ENCODE data around the gene KLHL29. TPM values are rescaled to one million over a fixed set of nuclear protein-coding genes. Genes with fewer than 3 reads are reported as not detected.
A peak's percentile ranks its signal among the peaks of the same experiment; 100 is the strongest.

The KLHL29 gene
- total RNA-seq, 1 experiment from 2014 or later = 16.7 TPM

DNA sequence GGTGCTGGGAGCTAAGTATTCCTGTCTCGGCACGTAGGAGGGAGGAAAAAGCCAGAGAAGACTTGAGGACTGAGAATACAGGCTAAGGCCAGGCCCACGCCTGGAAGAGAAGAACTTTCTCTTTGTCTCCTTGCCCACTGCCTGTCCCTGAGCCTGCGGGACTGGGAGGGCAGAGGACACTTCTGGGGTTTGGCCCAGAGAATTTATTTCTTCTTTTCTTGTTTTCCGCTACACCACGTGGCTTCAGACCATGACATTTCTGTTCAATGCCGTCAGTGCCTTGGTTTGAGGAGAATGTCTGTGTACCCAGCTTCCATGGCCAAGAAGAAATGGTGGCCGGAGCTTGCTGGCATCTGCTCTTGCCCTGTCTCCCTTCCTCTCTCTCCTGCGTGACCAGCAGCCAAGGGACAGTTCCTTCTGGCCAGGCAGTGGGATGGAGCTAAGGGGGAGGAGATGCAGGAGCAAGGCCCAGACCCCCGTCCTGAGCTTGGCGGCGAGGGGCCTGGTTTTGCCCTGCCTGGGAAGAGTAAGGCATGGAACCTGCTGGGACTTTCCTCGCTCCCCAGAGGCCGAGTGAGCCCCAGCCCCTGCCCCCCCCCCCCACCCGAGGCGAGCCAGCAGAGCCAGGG, 140.3 kb downstream of the KLHL29 start:
- ChIA-PET RAD21 (ENCODE audit: low non-redundant PET in 1 of 2, low total read pairs in 2 of 2, uncharacterized antibody in 2 of 2, unreplicated experiment in 2 of 2) (no interaction called here), POLR2A (no interaction called here), CTCF (no interaction called here)

More for the DNA sequence above, 140.3 kb downstream of the KLHL29 start:
- no peak for DNase-seq (ENCODE audit: low read depth, low spot score)
- TF ChIP-seq CTCF (IDR thresholded peaks at IDR 0.05 in 2 of 3, conservative IDR thresholded peaks at IDR 0.05 in 1 of 3; ENCODE audit: borderline replicate concordance in 1 of 3, insufficient read depth in 1 of 3, low read depth in 2 of 3, low read length in 2 of 3) = no peak
- TF ChIP-seq EZH2phosphoT487 (IDR thresholded peaks at IDR 0.05; ENCODE audit: borderline replicate concordance) = no peak
- no peak for TF ChIP-seq TCF7L2 (IDR thresholded peaks at IDR 0.05; ENCODE audit: borderline replicate concordance, extremely low read depth, insufficient read depth, insufficient read length)
- TF ChIP-seq SRF (IDR thresholded peaks at IDR 0.05; ENCODE audit: low read depth) = no peak
- no peak for TF ChIP-seq ZNF274 (IDR thresholded peaks at IDR 0.05; ENCODE audit: low read depth, low read length)
- TF ChIP-seq ZBTB33 (IDR thresholded peaks at IDR 0.05; ENCODE audit: extremely low read depth, insufficient replicate concordance, low read length) = no peak
- TF ChIP-seq, protein P1, sequence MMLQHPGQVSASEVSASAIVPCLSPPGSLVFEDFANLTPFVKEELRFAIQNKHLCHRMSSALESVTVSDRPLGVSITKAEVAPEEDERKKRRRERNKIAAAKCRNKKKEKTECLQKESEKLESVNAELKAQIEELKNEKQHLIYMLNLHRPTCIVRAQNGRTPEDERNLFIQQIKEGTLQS (IDR thresholded peaks at IDR 0.05) = no peak
- no peak for TF ChIP-seq POLR2A (IDR thresholded peaks at IDR 0.05; ENCODE audit: borderline replicate concordance, extremely low read depth, insufficient read depth, insufficient read length)
- Histone ChIP-seq H4K20me1 (ENCODE audit: insufficient read depth) (no peaks in the 10 kb centered on the region), H3K27ac (ENCODE audit: low read depth, low read length) (no peak overlapping the region), H3K4me1 (ENCODE audit: control insufficient read depth in 1 of 2, insufficient read depth in 2 of 2, low read length in 2 of 2) (peaks cover 15 to 25% of the 10 kb centered on the region in 2 experiments), H3K9me2 (ENCODE audit: insufficient read depth) (no peaks in the 10 kb centered on the region), H3K9ac (ENCODE audit: low read length) (peak overlapping the region; percentile 2; the same call in 1 of the 2 replicates), H3K36me3 (ENCODE audit: control insufficient read depth in 1 of 2, insufficient read depth in 2 of 2, low read length in 2 of 2) (no peaks in the 10 kb centered on the region), H3K27me3 (ENCODE audit: insufficient read depth, low read length) (no peaks in the 10 kb centered on the region), H3K9me3 (ENCODE audit: control insufficient read depth in 1 of 2, insufficient read depth in 1 of 2, low read depth in 1 of 2, low read length in 2 of 2) (no peaks in the 10 kb centered on the region), H3K79me2 (ENCODE audit: insufficient read depth, low read length) (no peaks in the 10 kb centered on the region), H3K4me3 (replicated peaks in 1 of 2; ENCODE audit: low read depth in 1 of 2, low read length in 2 of 2) (no peak overlapping the region), H3K4me2 (ENCODE audit: low read length) (peak overlapping the region; percentile 63), H2AFZ (ENCODE audit: low read depth, low read length, poor library complexity, severe bottlenecking) (no peak overlapping the region)
- intact Hi-C loops (cut with micrococcal nuclease) = no loop called here
- BruUV-seq (replicated peaks) = no TSS peak
- ATAC-seq = no peak
